ENCODE measurements around the gene TCL1B. TPM values are rescaled to one million over a fixed set of nuclear protein-coding genes. Genes with fewer than 3 reads are reported as not detected.

Gene TCL1B
- total and polyA plus RNA-seq, 2 of the 8 experiments (the other 6 are each of a cell fraction or from before 2014, with no cell fraction given): 9.6 to 11.5 TPM

- no peak overlapping the region for H3K56ac ChIP-seq (replicated peaks; ENCODE audit: insufficient read length, low read depth, low read length)
- H3K18ac ChIP-seq (ENCODE audit: extremely low read depth, low read length): no peak overlapping the region
- no peak overlapping the region for H3K4me3 ChIP-seq (ENCODE audit: extremely low read depth in 1 of 4, insufficient read depth in 2 of 4, low read depth in 3 of 4, low read length in 4 of 4)
- H2BK12ac ChIP-seq (ENCODE audit: low read depth, low read length): no peak overlapping the region
- no peak overlapping the region for H3K27ac ChIP-seq (ENCODE audit: low read depth, low read length)
- no peaks in the 10 kb centered on the region for H3K79me1 ChIP-seq (ENCODE audit: low read depth, low read length)
- H3K14ac ChIP-seq (ENCODE audit: insufficient read length): no peak overlapping the region
- H4K91ac ChIP-seq (replicated peaks; ENCODE audit: insufficient read length, low read length): no peak overlapping the region
- H3K23ac ChIP-seq (ENCODE audit: insufficient read length): no peak overlapping the region
- H2BK120ac ChIP-seq (replicated peaks; ENCODE audit: low read depth, low read length): no peak overlapping the region
- CTCF ChIA-PET (ENCODE audit: partially characterized antibody): interaction anchor here (1.2 to 3.3 kb wide), 3 partner anchors 35 to 79 kb away, joined by 3 to 11 read pairs (median 6); no protein-coding TSS in a partner anchor
- no peak overlapping the region for H2BK20ac ChIP-seq (ENCODE audit: low read length)
- no peak overlapping the region for H2BK5ac ChIP-seq (ENCODE audit: low read depth, low read length)
- no peak overlapping the region for H4K5ac ChIP-seq (ENCODE audit: insufficient read length, low read depth, low read length)
- no peak overlapping the region for H3K4me2 ChIP-seq (ENCODE audit: insufficient read depth in 1 of 2, low read depth in 2 of 2, low read length in 2 of 2)
- no peaks in the 10 kb centered on the region for H3K79me2 ChIP-seq (ENCODE audit: control insufficient read depth in 1 of 2, insufficient read depth in 2 of 2, low read length in 2 of 2)
- no peak overlapping the region for H2BK15ac ChIP-seq (ENCODE audit: low read length)
- DNase-seq (ENCODE audit: low read depth in 1 of 2, low spot score in 2 of 2) (no peak), FAIRE-seq (no peak)
- TF ChIP-seq KDM1A (IDR thresholded peaks at IDR 0.05; ENCODE audit: borderline replicate concordance, low read length): no peak
- no peak for TF ChIP-seq SRF (IDR thresholded peaks at IDR 0.05; ENCODE audit: low read depth, low read length)
- no peak for TF ChIP-seq FOSL1 (IDR thresholded peaks at IDR 0.05; ENCODE audit: insufficient read depth, low read depth, low read length)
- no peak for TF ChIP-seq USF2 (IDR thresholded peaks at IDR 0.05; ENCODE audit: low read length)
- TF ChIP-seq HDAC6 (IDR thresholded peaks at IDR 0.05; ENCODE audit: low read depth, low read length): no peak
- no peak for TF ChIP-seq EP300 (IDR thresholded peaks at IDR 0.05; ENCODE audit: borderline replicate concordance in 1 of 2, low read depth in 2 of 2, low read length in 2 of 2)
- no peak for TF ChIP-seq RAD21 (IDR thresholded peaks at IDR 0.05 in 1 of 2, conservative IDR thresholded peaks at IDR 0.05 in 1 of 2; ENCODE audit: low read depth in 2 of 2, low read length in 2 of 2)
- no peak overlapping the region for H3K4ac ChIP-seq (replicated peaks; ENCODE audit: insufficient read length, low read depth, low read length)
- no peaks in the 10 kb centered on the region for H3K23me2 ChIP-seq (ENCODE audit: low read depth, low read length)
- no peaks in the 10 kb centered on the region for H4K20me1 ChIP-seq (replicated peaks in 1 of 2; ENCODE audit: control insufficient read depth in 1 of 2, insufficient read depth in 2 of 2, low read length in 2 of 2)
- no peaks in the 10 kb centered on the region for H3K9me3 ChIP-seq (ENCODE audit: insufficient read depth in 2 of 2, low read depth in 1 of 2, low read length in 1 of 2)
- H3K36me3 ChIP-seq (ENCODE audit: control insufficient read depth in 2 of 4, insufficient read depth in 4 of 4, low read length in 3 of 4): no peaks in the 10 kb centered on the region
- no peak overlapping the region for H2AFZ ChIP-seq (ENCODE audit: low read length)
- no peak overlapping the region for H2AK5ac ChIP-seq (ENCODE audit: low read depth, low read length)
- no peaks in the 10 kb centered on the region for H3K4me1 ChIP-seq (replicated peaks in 1 of 4; ENCODE audit: control insufficient read depth in 3 of 4, insufficient read depth in 4 of 4, low read length in 3 of 4)
- no peak overlapping the region for H3K9ac ChIP-seq (replicated peaks in 1 of 4; ENCODE audit: extremely low read depth in 1 of 4, low read depth in 3 of 4, low read length in 3 of 4)
- H4K8ac ChIP-seq (ENCODE audit: extremely low read depth, insufficient read depth, low read length): no peak overlapping the region
- WGBS, 2 experiments (ENCODE audit: extremely low coverage in 1 of 2, insufficient coverage in 1 of 2, insufficient read length in 1 of 2, insufficient replicate concordance in 2 of 2, low coverage in 1 of 2, low lambda C conversion rate in 2 of 2, missing lambda C conversion rate in 1 of 2): 96% methylated on average over 3 of the region's 3 CpGs; no CpG with 5 or more reads in 1 of the 2 experiments
- POLR2A ChIA-PET (ENCODE audit: partially characterized antibody): no interaction called here
- H3K27me3 ChIP-seq (replicated peaks in 1 of 4; ENCODE audit: control insufficient read depth in 3 of 4, extremely low read depth in 1 of 4, insufficient read depth in 3 of 4, low read length in 3 of 4): no peaks in the 10 kb centered on the region
These were observed 41.2 kb upstream of the TCL1B start for GRCh38 chr14:95644981-95645380.
